ENCODE measurements around the gene NOS3.

Gene NOS3

DNA sequence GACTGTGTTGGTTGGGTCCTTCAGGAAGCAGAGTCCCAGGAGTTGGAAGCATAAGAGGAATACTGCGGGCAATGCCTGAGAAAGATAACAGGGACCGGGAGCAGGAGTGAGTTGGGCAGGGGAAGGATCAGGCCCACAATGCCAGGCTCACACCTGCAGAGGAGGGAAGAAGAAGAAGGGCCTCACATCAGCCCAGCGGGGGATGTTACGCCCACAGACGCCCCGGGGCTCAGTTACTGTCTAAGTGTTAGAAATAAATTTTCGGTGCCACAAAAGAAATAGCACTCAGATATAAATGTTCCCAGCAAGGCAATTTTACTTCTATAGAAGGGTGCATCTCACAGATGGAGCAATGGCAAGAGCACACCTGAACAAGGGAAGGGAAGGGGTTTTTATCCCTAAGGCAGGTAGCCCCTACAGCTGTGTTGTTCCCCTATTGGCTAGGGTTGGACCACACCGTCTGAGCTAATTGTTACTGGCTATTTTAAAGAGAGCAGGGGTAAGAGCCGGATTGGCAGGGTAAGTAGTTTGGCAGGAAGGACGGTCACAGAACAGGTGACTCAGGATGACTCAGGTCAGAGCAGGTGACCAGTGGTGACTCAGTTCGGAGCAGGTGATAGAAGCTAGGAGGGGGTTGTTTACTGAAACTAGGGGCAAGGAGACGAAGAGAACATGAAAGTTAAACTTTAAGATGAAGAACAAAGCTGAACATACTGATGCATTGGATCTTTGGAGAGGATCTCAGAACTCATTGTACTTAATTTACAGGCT lies at the start of gene NOS3:
NOS3 (plus strand) TSS at position 602 of the 771 bp plus-strand sequence. CDS start 2,787 bp downstream, outside the sequence.
- no peak within 1 kb of the TSS for H3K9ac ChIP-seq (ENCODE audit: low read length)
- H3K4me3 ChIP-seq (ENCODE audit: low read length) = no peak within 1 kb of the TSS
- peaks cover 7% of the 10 kb centered on the region for H3K4me1 ChIP-seq (ENCODE audit: control insufficient read depth, insufficient read depth, low read length)
- H3K27ac ChIP-seq (ENCODE audit: low read depth, low read length) = no peak within 1 kb of the TSS
- H3K36me3 ChIP-seq (ENCODE audit: control insufficient read depth, insufficient read depth, low read length) = no peaks in the 10 kb centered on the region
- peaks cover 4% of the 10 kb centered on the region for H3K27me3 ChIP-seq (ENCODE audit: control insufficient read depth, insufficient read depth, low read length)

DNA sequence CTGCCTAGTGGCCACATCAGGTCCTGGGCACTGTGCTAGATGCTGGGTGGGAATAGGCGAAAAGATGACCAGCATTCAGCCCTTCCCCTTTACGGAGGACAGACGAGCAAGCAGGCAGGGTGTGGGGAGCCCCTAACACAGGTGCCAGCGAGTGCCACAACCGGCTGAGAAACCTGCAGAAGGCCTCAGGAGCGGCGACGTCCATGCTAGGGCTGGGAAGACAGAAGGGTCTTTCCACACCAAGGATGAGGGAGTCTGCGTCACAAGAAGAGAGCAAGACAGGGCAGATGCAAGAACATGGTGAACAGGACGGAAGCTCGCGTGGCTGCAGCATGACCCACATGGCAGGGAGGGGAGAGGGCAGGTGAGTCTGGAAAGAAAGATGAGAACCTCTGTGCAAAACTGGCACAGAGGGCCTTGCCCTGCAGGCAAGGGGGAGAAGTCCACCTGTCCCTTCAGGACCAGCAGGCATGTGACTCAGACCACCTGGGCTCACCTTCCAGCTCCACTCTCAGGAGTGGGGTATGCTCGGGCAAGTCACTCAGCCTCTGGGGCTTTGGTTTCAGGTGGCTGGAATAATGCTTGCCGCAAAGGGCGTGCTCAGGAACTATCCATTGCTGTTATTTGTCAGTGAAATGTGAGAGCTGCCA lies 49.3 kb upstream of the NOS3 start:
- Histone ChIP-seq H3K4me1 (ENCODE audit: control insufficient read depth, insufficient read depth, low read length) (peaks cover 31% of the 10 kb centered on the region), H3K27ac (ENCODE audit: low read depth, low read length) (peak overlapping the region; percentile 54), H3K9ac (ENCODE audit: low read length) (no peak overlapping the region), H3K4me3 (ENCODE audit: low read length) (no peak overlapping the region), H3K36me3 (ENCODE audit: control insufficient read depth, insufficient read depth, low read length) (no peaks in the 10 kb centered on the region), H3K27me3 (ENCODE audit: control insufficient read depth, insufficient read depth, low read length) (no peaks in the 10 kb centered on the region)

DNA sequence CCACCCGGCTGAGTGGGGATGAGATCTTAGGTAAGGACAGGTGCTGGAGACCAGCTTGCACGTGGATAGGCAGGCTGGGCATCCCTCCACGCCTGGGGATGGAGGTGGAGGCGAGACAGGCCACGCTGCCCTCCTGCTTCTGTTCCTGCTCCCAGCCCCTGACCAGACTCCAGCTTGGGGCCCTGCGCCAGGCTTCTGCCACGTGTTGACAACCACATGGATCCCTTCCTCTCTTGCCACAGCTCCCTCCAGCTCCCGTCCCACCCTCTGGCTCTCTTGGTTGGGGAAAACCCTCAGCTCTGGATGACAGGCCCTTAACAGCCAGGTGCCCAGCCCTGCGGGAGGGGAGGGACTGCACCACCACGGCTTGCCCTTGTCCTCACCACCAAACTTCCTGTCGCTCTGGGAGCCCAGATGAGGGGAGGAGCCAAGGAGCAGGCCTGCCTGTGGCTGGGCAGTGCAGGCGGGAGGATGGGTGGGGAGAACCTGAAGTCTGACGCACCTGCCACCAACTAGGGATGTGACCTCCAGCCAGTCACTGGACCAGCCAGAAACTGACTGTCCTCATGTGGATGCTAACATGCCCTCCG lies 48.7 kb upstream of the NOS3 start:
- Histone ChIP-seq H3K27ac (ENCODE audit: low read depth, low read length) (peak overlapping the region; percentile 54), H3K4me1 (ENCODE audit: control insufficient read depth, insufficient read depth, low read length) (peaks cover 33% of the 10 kb centered on the region)

DNA sequence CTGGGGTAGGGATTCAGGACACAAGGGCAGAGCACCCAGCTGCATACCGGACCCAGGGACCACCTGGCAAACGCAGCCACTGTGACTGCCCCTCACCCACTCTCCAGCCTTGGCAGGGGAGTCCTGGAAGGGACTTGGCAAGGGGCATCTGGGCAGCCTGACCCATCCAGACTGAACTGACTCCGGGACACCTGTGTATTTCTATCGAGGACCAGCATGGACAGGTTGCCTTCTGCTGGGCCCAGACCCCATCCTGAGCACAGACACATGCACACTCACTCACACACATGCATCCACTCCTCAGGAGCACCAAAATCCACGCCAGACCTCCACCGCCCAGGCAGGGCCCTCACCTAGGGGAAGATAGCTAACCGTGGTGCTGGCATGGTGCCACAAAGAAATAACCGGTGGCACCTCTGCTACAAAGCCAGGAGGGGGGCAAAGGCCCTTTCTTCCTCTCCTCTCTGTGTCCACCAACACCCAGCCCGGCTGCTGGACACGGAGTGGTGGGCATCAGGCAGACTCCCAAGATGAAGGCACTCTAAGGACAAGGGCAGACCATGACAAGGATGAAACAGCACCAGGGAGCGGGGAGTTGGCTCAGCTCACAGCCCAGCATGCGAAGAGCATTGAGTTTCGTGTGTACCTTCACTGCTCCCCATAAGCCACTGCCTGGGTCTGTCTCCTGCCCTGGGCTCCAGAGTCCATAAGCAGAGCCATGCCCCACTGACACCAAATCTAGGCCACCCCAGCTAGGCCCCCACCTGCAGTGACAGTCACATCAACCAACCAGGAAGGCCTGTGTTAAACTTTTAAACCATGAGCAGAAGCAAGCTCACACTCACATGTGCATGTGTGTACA lies 48.0 kb upstream of the NOS3 start:
- H3K9ac ChIP-seq (ENCODE audit: low read length) = no peak overlapping the region
- H3K4me3 ChIP-seq (ENCODE audit: low read length) = no peak overlapping the region
- peak overlapping the region; percentile 54 for H3K27ac ChIP-seq (ENCODE audit: low read depth, low read length)
- no peaks in the 10 kb centered on the region for H3K27me3 ChIP-seq (ENCODE audit: control insufficient read depth, insufficient read depth, low read length)
- H3K4me1 ChIP-seq (ENCODE audit: control insufficient read depth, insufficient read depth, low read length) = peaks cover 34% of the 10 kb centered on the region
- H3K36me3 ChIP-seq (ENCODE audit: control insufficient read depth, insufficient read depth, low read length) = no peaks in the 10 kb centered on the region

More for the DNA sequence above, 48.7 kb upstream of the NOS3 start:
- no peaks in the 10 kb centered on the region for H3K36me3 ChIP-seq (ENCODE audit: control insufficient read depth, insufficient read depth, low read length)
- no peak overlapping the region for H3K4me3 ChIP-seq (ENCODE audit: low read length)
- no peaks in the 10 kb centered on the region for H3K27me3 ChIP-seq (ENCODE audit: control insufficient read depth, insufficient read depth, low read length)
- H3K9ac ChIP-seq (ENCODE audit: low read length) = no peak overlapping the region

DNA sequence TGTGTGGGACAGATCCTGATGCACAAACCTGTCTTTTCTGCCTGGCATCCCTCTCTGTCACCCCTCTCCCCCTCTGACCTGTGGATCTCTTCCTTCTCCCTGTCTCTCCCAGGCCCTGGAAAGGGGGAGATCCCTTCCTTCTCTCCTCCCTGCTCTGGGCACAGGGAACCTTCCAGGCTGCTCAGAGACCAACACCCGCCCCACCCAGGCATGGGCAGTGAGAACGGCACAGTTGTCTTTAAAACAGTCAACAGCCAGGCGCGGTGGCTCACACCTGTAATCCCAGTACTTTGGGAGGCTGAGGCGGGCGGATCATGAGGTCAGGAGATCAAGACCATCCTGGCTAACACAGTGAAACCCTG lies 47.4 kb upstream of the NOS3 start:
- Histone ChIP-seq H3K27ac (ENCODE audit: low read depth, low read length) (no peak overlapping the region), H3K9ac (ENCODE audit: low read length) (no peak overlapping the region), H3K27me3 (ENCODE audit: control insufficient read depth, insufficient read depth, low read length) (no peaks in the 10 kb centered on the region), H3K36me3 (ENCODE audit: control insufficient read depth, insufficient read depth, low read length) (no peaks in the 10 kb centered on the region), H3K4me1 (ENCODE audit: control insufficient read depth, insufficient read depth, low read length) (peaks cover 31% of the 10 kb centered on the region), H3K4me3 (ENCODE audit: low read length) (no peak overlapping the region)

DNA sequence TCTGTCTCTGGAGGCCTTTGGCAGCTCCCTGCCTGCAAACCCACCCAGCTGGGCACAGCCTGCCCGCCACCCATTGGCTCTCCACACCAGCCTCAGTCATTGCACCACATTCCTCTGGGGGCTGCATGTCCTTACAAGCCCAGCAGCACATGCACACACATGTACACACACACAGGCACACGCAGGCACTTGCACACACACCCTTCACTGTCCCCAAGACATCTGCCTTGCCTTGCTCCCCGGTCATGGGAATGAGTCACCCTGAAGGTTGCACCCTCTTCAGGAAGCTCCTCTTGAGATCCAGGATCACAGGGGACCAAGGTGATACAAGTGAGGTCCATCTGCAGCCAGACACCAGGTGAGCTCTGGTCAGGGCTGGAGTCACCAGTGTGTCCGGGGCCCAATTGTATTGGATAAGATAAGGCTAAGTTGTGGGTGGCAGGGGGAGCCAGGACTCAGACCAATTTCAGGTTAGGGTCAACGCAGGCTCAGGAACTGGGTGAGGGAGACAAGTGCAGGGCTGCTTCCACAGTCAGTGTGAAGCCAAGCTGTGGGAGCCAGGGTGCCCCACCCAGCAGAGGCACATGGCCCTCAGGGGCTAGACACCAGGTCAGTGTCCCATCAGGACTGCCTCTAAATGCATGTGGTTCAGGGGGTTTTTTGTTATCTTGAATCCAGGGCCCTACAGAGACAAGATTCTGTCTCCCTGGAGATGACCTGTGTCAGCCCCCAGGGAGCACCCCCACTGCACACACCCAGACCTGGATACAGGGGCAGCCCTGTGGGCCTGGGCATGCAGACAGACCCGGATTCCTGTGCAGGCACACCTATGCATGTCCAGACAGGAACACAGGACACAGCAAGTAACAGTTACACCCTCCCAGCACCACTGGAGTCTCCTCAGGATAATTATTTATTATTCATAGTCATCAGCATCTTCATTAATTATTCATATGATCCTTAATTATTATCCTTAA lies 46.5 kb upstream of the NOS3 start:
- H3K27ac ChIP-seq (ENCODE audit: low read depth, low read length) = peak overlapping the region; percentile 88
- H3K36me3 ChIP-seq (ENCODE audit: control insufficient read depth, insufficient read depth, low read length) = no peaks in the 10 kb centered on the region
- H3K9ac ChIP-seq (ENCODE audit: low read length) = no peak overlapping the region
- H3K4me1 ChIP-seq (ENCODE audit: control insufficient read depth, insufficient read depth, low read length) = peaks cover 29% of the 10 kb centered on the region
- H3K4me3 ChIP-seq (ENCODE audit: low read length) = no peak overlapping the region
- no peaks in the 10 kb centered on the region for H3K27me3 ChIP-seq (ENCODE audit: control insufficient read depth, insufficient read depth, low read length)

DNA sequence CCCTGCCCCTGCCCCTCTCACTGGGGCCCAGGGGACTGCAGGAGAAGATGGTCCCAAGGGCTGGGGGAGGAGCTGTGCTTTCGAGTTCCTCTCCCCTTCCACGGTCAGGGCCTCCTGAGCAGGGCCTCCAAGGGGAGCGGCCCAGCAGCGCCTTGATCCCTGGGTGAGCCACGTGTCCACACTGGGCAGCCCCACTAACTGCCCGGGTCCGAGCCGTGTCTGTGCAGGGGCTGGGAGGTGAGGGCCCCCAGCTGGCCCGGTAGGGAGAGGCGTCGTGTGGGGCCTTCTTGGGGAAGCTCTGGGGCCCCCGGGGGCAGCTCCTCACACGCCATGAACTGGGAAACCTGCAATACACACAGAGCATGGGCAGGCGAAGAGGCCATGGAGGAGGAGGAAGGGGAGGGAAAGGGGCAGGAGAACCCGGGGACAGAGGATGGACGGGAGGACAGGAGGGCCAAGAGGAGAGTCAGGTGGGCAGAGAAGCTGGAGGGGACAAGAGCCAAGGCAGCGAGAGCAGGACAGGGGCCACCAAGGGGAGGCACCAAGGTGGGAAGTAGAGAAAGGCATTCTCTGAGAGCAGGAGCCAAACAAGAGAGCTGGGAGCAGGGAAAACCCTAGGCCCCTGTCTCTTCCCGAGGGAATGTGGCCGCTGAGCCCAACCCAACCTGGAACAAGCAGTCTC lies 45.5 kb upstream of the NOS3 start:
- H3K36me3 ChIP-seq (ENCODE audit: control insufficient read depth, insufficient read depth, low read length) = no peaks in the 10 kb centered on the region
- no peak overlapping the region for H3K9ac ChIP-seq (ENCODE audit: low read length)
- H3K4me3 ChIP-seq (ENCODE audit: low read length) = no peak overlapping the region
- H3K27me3 ChIP-seq (ENCODE audit: control insufficient read depth, insufficient read depth, low read length) = no peaks in the 10 kb centered on the region
- peak overlapping the region; percentile 88 for H3K27ac ChIP-seq (ENCODE audit: low read depth, low read length)
- H3K4me1 ChIP-seq (ENCODE audit: control insufficient read depth, insufficient read depth, low read length) = peaks cover 29% of the 10 kb centered on the region

DNA sequence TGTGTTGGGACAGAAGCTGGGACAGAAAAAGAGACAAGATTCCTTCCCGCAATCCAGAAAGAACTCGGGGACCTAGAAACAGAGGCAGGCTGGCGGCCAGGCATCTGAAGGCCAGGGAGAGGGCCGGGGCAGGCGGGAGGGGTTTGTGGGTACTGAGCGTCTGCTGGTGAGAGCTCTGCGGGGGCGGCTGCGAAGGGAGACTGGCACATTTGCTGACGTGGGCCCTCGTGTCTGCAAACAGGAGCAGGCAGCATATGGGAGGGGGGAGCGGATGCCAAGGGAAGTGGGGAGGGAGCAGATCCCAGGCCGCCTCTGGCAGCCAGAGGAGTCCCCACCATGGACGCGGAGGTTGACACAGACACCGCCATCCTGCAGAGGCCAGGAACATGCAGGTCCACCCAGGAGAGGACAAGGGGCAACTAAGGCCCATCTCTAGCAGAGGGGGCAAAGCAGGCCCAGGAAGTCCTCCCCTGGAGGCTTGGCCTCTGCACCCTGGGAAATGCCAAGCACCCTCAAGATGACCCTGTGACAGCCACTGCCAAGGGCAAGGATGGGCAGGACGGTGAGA lies 44.9 kb upstream of the NOS3 start:
- H3K27ac ChIP-seq (ENCODE audit: low read depth, low read length) = peak overlapping the region; percentile 88
- H3K4me1 ChIP-seq (ENCODE audit: control insufficient read depth, insufficient read depth, low read length) = peaks cover 29% of the 10 kb centered on the region
- no peaks in the 10 kb centered on the region for H3K27me3 ChIP-seq (ENCODE audit: control insufficient read depth, insufficient read depth, low read length)
- no peaks in the 10 kb centered on the region for H3K36me3 ChIP-seq (ENCODE audit: control insufficient read depth, insufficient read depth, low read length)
- H3K4me3 ChIP-seq (ENCODE audit: low read length) = no peak overlapping the region
- no peak overlapping the region for H3K9ac ChIP-seq (ENCODE audit: low read length)

DNA sequence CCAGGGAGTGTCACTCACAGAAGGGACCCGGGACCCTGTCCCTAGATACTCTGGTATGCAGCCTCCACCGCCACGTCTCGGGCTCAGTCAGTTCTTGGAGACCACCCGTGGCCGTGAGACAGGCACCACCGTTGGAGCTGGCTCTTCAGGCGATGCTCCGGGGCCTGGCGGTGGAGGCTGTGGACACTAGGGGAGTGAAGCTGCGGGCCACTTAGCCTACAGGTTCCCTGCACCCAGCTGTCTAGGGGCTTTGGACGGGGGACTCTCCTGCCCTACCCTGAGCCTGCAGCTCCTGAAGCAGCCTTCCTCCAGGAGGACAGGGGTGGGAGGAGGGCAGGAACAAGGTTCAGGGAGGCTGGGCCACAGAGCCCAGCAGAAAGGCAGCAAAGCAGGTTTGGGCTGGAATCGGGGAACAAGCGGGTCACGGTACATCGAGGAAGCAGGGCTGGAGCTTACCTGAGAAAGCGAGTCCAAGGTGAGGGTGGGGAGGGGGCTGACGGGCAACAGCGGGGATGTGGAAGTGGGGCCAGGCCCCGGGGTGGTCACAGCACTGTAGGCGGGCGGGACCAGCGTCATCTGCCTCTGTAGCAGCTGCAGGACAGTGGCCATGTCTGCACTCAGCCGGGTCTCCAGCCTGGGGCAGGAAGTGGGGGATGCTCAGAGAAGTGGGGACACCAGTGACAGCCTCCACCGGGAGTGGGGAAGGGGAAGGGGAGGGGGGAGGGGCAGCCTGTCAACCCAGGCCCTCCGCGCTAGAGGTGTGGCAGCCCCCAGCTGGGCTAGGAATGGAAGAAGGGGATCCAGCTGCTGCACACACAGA lies 44.2 kb upstream of the NOS3 start:
- Histone ChIP-seq H3K27ac (ENCODE audit: low read depth, low read length) (peak overlapping the region; percentile 88), H3K9ac (ENCODE audit: low read length) (no peak overlapping the region)

DNA sequence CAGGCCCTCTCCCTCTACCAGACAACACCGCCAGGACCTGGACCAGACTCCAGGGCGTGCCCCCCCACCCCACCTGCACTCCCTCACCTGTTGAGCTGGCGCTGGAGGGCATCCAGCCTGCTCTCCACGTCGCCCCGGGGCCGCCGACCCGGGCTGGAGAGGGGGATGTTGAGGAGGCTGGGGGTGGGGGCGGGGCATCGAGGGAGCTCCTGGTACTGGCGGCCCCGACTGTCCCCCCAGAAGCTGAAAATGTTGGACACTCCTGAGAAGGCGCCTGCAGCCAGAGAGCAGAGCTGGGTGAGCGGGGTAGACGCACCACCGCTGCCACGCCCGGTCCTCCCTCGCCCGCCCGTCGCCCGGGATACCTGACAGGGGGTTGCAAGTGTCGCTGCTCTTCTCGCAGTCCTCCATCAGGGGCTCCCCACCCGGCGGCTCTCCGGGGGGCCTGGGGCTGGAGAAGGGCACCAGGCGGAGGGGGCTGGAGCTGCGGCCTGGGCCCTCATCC lies 43.5 kb upstream of the NOS3 start:
- Histone ChIP-seq H3K27ac (ENCODE audit: low read depth, low read length) (peak overlapping the region; percentile 88), H3K4me3 (ENCODE audit: low read length) (no peak overlapping the region), H3K27me3 (ENCODE audit: control insufficient read depth, insufficient read depth, low read length) (no peaks in the 10 kb centered on the region), H3K4me1 (ENCODE audit: control insufficient read depth, insufficient read depth, low read length) (peaks cover 24% of the 10 kb centered on the region), H3K36me3 (ENCODE audit: control insufficient read depth, insufficient read depth, low read length) (peaks cover 6% of the 10 kb centered on the region), H3K9ac (ENCODE audit: low read length) (no peak overlapping the region)

More for the DNA sequence above, 44.2 kb upstream of the NOS3 start:
- peaks cover 3% of the 10 kb centered on the region for H3K36me3 ChIP-seq (ENCODE audit: control insufficient read depth, insufficient read depth, low read length)
- no peaks in the 10 kb centered on the region for H3K27me3 ChIP-seq (ENCODE audit: control insufficient read depth, insufficient read depth, low read length)
- H3K4me3 ChIP-seq (ENCODE audit: low read length) = no peak overlapping the region
- peaks cover 29% of the 10 kb centered on the region for H3K4me1 ChIP-seq (ENCODE audit: control insufficient read depth, insufficient read depth, low read length)

Data from rectal smooth muscle tissue (tissue), 1 donor.